Measurements from ENCODE around the gene THADA.

Gene THADA

DNA sequence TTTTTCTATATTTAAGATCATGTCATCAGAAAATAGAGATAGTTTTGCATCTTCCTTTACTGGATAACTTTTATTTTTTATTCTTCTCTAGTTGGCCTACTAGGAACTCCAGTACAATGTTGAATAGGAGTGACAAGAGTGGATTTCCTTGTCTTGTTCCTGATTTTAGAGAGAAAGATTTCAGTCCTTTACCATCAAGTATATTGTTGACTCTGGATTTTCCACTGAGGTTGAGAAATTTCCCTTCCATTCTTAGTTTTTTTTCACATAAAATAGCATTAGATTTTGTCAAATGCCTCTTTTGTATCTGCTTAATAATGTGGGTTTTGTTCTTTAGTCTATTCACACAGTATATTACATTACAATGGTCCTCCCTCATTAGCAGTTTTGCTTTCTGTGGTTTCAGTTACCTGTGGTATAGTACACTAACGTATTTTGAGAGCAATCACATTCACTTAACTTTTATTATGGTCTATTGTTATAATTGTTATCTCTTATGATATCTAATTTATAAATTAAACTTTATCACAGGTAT lies 105.5 kb downstream of the THADA start:
- DNase-seq, result no peak

DNA sequence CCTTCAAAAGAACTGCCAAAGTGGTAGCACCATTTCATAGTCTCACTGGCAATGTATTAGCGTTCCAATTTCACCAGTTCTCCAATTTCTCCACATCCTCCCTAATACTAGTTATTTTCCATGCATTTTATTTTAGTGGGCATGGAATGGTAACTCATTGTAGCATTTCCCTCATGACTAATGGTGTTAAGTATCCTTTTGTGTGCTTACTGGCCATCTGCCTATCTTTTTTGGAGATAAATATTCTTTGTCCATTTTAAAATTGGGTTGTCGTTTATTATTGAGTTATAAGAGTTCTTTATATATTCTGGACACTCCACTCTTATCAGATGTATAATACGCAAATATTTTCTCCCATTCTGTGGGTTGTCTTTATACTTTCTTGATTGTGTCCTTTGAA lies 107.1 kb downstream of the THADA start:
- no peak for DNase-seq

DNA sequence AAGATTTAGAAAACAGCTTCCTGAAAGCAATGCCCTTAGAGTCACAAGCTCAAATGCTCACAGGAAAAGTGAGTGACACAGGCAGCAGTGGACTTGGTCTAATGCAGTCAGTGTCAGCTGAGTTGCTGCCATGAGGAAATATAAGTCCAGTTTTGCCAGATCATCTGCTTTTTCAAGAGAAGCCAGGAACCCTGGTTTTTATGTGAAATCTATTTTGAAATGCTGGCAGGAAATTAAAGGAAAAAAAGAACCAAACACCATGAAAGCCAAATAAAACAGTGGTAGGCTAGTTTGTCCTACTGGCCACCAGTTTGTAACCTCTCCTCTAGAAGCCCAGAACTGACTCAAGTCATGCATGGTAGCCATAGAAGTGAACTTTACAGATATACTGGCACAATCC lies 109.2 kb downstream of the THADA start:
- DNase-seq, result no peak

- peak; percentile 64 to 65 for DNase-seq
Measured at GRCh38 chr2:43484323-43484930, 111.4 kb downstream of the THADA start.

GRCh38 chr2:43482961-43483360 lies 112.9 kb downstream of the THADA start:
- DNase-seq, result no peak

DNA sequence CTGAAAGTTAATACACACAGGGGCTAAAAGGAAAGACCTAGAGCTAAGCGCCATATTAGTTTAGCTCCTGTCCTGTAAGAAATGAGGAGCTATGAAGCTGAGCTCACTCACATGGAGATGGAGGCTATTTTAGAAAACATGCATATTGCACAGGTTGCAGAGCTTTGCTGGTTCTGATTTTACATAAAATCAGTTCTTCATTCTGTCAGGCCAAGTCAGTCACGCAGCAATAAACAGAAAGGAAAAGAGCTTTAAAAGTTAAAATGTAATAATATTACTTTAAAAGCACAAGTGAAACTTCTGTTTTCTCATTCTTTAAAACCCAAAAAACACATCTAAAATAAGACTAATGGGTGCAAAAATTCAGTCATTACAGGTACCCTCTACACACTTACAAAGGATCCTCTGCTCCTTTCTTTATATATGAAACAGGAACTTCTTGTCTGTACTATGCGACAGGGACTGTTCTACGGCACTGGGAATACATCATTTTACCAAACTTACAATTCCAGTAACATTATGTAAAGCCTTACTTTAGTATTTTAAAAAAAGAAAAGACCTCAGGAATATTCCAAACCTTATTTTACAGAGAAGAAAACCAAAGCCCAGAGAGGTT lies 113.8 kb downstream of the THADA start:
- DNase-seq, result no peak

- no peak for DNase-seq
Measured at GRCh38 chr2:43480874-43481273, 115.0 kb downstream of the THADA start.

DNA sequence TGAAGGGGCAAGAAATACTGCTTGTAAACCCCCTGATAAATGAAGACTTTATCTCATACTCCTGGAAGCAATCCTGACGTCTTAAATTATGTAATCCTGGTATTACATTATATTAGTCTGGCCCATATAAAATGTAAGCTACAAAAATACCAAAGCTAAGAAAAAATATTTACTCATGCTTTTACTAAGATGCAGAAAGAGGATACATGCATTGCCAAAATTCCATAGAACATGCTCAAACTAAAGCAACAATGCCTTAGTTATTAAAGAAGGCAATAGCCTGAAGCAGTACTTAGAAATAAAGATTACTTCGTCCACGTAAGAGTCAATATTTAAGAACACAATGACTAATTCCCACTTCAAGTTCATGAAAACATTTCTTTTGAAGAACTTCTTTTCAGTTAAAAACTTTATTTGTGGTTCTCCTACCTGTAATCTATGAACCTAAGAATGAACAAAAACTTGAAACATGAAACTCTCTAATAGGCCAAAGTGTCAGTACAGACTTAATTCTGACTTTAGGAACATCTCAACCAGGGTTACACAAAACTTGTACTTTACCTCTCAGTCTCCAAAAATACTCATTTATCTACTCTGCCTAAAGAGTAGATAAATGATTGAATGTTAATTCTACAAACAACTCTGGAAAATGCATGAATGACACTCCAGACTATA lies 117.3 kb downstream of the THADA start:
- no peak for DNase-seq

GRCh38 chr2:43475922-43476321 lies 119.9 kb downstream of the THADA start:
- DNase-seq, result no peak

DNA sequence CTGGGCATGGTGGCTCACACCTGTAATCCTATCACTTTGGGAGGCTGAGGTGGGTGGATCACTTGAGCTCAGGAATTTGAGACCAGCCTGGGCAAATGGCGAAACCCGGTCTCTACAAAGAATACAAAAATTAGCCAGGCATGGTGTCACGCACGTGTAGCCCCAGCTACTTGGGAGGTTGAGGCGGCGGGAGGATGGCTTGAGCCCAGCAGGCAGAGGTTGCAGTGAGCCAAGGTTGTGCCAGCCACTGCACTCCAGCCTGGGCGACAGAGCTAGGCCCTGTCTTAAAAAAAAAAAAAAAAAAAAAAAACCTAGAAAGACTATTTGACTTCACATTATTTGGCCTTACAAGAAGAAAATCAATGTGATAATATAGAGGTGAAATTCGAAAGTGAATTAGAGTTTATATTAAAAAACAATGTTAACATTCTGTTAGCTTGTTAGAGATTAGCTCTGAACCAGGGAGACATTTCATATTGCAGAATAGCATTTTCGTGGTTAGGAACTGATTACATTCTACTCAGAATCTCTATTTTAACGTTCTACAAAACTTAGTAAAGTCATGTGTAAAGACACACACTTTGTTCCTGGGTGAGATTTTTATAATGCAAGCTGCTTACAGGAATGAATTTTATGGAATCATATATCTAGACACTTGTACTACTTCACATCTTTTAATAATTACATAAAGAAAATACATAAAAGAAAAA lies 120.5 kb downstream of the THADA start:
- DNase-seq, result no peak

DNA sequence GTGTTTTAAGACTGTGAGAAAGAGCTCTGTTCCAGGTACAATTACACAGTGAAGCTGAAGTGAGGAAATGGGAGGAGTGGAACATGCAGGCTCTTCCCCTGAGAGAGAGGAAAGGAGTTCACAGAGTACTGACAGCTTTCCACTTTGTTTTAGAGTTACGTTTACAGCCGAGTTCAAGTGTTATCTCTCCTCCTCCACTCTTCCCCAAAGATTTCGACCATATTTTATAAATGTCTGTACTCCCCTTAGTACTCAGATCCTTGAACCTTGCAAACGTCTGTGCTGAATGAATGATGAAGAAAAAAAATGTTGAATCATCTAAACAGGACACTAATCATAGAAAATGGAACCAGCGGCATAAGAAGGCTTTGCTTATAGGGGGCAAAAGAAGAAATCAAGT lies 121.6 kb downstream of the THADA start:
- no peak for DNase-seq

DNA sequence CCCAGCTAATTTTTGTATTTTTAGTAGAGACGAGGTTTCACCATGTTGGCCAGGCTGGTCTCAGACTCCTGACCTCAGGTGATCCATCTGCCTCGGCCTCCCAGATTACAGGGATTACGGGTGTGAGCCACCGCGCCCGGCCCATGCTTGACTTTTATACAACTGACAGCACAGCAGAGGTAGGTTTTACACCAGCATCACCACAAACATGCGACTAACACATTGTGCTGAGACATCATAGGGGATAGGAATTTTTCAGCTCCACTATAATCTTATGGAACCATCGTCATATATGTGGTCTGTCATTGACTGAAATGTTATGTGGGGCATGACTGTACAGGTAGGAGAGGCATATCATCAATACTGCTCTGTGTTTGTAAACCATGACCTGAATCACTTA lies 122.1 kb downstream of the THADA start:
- DNase-seq, result no peak

- no peak for DNase-seq
Measured at GRCh38 chr2:43472527-43473194, 123.2 kb downstream of the THADA start.

- DNase-seq, result no peak
Measured at GRCh38 chr2:43469713-43470112, 126.1 kb downstream of the THADA start.

DNA sequence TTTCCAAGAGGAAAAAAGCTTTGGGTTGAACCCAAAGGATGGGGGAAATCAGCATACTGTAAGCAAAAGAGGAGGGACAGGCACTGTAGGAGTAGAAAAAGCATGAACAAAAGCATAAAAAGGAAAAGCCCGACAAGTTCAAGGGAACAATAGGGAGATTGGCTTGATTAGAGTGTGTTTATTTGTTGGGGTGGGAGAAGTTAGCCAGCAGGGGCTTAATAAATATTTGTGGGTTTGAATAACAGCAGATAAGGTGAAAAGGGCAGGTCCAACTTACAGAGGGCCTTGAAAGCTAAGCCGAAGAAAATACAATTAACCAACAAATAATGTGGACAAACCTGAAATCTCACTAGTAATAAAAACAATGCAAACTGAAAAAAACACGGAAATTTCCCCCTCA lies 126.7 kb downstream of the THADA start:
- DNase-seq, result no peak

DNA sequence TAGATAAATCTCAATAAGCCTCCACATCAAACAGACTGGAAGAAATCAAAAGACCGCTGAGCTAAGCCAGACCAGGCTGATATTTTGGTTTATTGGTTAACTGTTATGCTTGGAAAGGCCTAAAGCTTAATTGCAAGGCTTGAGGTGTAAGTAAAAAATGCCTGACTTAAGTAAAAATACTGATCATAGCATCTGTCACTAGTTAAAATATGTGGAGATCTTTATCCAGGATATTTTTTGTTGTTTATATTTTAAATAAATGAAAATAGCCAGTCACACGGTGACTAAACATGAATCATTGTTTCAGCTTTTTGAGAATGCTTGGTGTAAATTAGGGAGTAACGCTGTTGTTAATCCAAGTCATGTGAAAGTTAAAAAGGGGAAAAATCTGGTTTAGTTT lies 127.9 kb downstream of the THADA start:
- DNase-seq, result no peak

DNA sequence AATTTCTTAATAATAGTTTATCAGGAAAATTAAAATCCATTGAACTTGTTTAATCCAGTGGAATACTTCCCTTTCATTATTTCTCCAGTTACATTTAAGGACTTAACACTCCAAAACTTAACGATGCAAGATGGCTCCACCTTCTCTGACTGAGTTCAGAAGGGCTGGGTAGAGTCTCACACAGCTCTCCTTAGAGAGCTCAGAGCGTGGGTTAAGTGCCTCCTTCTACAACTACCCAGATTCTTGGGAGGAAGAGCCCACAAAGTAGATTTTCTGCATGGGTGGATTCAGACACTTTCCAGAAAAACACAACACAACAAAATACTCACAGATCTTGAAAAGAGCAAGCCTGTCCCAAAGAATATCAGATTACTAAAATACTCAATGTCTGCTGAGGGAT lies 130.6 kb downstream of the THADA start:
- DNase-seq, result no peak

GRCh38 chr2:43464590-43464989 lies 131.2 kb downstream of the THADA start:
- DNase-seq, result no peak

GRCh38 chr2:43462866-43463641 lies 132.8 kb downstream of the THADA start:
- no peak for DNase-seq

GRCh38 chr2:43461453-43462073 lies 134.3 kb downstream of the THADA start:
- DNase-seq, result no peak

- DNase-seq, result no peak
Measured at GRCh38 chr2:43460611-43461365, 135.1 kb downstream of the THADA start.

All from Kasumi-1 (cell line).